H1 (cell line): ENCODE results near the gene FAT2. TPM values are rescaled to one million over a fixed set of nuclear protein-coding genes. Genes with fewer than 3 reads are reported as not detected.

Experiments used
- CTCF ChIA-PET: fragments of 300-600 bp; sonication (Branson Sonifier 250); formaldehyde crosslinking; loops from one replicate; lab custom pipeline; 2021; ENCODE audit not compliant: partially characterized antibody; lab: Charles Lee
- POLR2A ChIA-PET: fragments of 300-600 bp; sonication (Branson Sonifier 250); formaldehyde crosslinking; loops from one replicate; lab custom pipeline; 2021; ENCODE audit warnings: inconsistent platforms; ENCODE audit not compliant: partially characterized antibody; lab: Charles Lee
- DNase-seq, 2 experiments: peaks; one replicate each; pipeline versions ENCODE4 v3.0.0 to v3.0.0-alpha.2; 2010 to 2022; ENCODE audit warnings: low spot score in 2 of 2, low read depth in 1 of 2, mixed read lengths in 1 of 2
- FAIRE-seq: peaks from 2 replicates; lab custom pipeline; 2011; peaks lifted over from hg19 to GRCh38; lab: Jason Lieb, UNC
- H2AFZ ChIP-seq: 2 replicates; pipeline ENCODE4 v1.8.1; 2012; ENCODE audit warnings: low read length, inconsistent platforms
- H2AK5ac ChIP-seq: 2 replicates; pipeline ENCODE4 v1.6.1; 2013; ENCODE audit warnings: low read depth, low read length
- H2BK120ac ChIP-seq: replicated peaks from 2 replicates; pipeline ENCODE3; 2013; ENCODE audit warnings: low read depth, low read length, inconsistent platforms
- H2BK12ac ChIP-seq: 2 replicates; pipeline ENCODE4 v1.6.1; 2013; ENCODE audit warnings: low read depth, low read length
- H2BK15ac ChIP-seq: 2 replicates; pipeline ENCODE4 v1.6.1; 2013; ENCODE audit warnings: low read length
- H2BK20ac ChIP-seq: 2 replicates; pipeline ENCODE4 v1.6.1; 2013; ENCODE audit warnings: low read length
- H2BK5ac ChIP-seq: 2 replicates; pipeline ENCODE4 v1.6.1; 2013; ENCODE audit warnings: low read depth, low read length
- H3K14ac ChIP-seq: 2 replicates; pipeline ENCODE4 v1.6.1; 2013; ENCODE audit warnings: inconsistent platforms; ENCODE audit not compliant: insufficient read length
- H3K18ac ChIP-seq: 2 replicates; pipeline ENCODE4 v1.6.1; 2013; ENCODE audit warnings: low read length; ENCODE audit errors: extremely low read depth
- H3K23ac ChIP-seq: 2 replicates; pipeline ENCODE4 v1.6.1; 2013; ENCODE audit warnings: inconsistent platforms; ENCODE audit not compliant: insufficient read length
- H3K23me2 ChIP-seq: 2 replicates; pipeline ENCODE4 v1.6.1; 2013; ENCODE audit warnings: low read depth, low read length
- H3K27ac ChIP-seq: 2 replicates; pipeline ENCODE4 v1.6.1; 2011; ENCODE audit warnings: low read depth, low read length, inconsistent platforms
- H3K27me3 ChIP-seq, 4 experiments: replicated peaks in 1 of 4; 1 replicate in 1 of 4; 2 replicates in 3 of 4; pipeline versions ENCODE4 v1.6.1 to v1.8.1; 2011 to 2013; ENCODE audit warnings: low read length in 3 of 4, mild to moderate bottlenecking in 3 of 4, inconsistent platforms in 2 of 4, mixed read lengths in 2 of 4, moderate library complexity in 1 of 4; ENCODE audit not compliant: control insufficient read depth in 3 of 4, insufficient read depth in 3 of 4; ENCODE audit errors: extremely low read depth in 1 of 4
- H3K36me3 ChIP-seq, 4 experiments: 2 replicates each; pipeline versions ENCODE4 v1.6.1 to v1.8.1; 2011 to 2013; ENCODE audit warnings: mild to moderate bottlenecking in 4 of 4, low read length in 3 of 4, moderate library complexity in 2 of 4, control low read depth in 1 of 4, inconsistent platforms in 1 of 4; ENCODE audit not compliant: insufficient read depth in 4 of 4, control insufficient read depth in 2 of 4
- H3K4ac ChIP-seq: replicated peaks from 2 replicates; pipeline ENCODE3; 2013; ENCODE audit warnings: low read length, low read depth, mixed read lengths, inconsistent platforms; ENCODE audit not compliant: insufficient read length
- H3K4me1 ChIP-seq, 4 experiments: replicated peaks in 1 of 4; 1 replicate in 1 of 4; 2 replicates in 3 of 4; pipeline versions ENCODE4 v1.6.1 to v1.8.1; 2011 to 2013; ENCODE audit warnings: low read length in 3 of 4, inconsistent platforms in 2 of 4, mixed read lengths in 1 of 4; ENCODE audit not compliant: insufficient read depth in 4 of 4, control insufficient read depth in 3 of 4
- H3K4me2 ChIP-seq, 2 experiments: 2 replicates each; pipeline versions ENCODE4 v1.6.1 to v1.8.1; 2011 to 2013; ENCODE audit warnings: low read depth in 2 of 2, low read length in 2 of 2, control low read depth in 1 of 2, inconsistent platforms in 1 of 2, mild to moderate bottlenecking in 1 of 2; ENCODE audit not compliant: insufficient read depth in 1 of 2
- H3K4me3 ChIP-seq, 4 experiments: fragments of 200-600, 300-600 bp in 1 of 4; sonication (generic), shearing (Covaris generic), sonication (Bioruptor Twin) in 1 of 4; 2 replicates each; pipeline versions ENCODE4 v1.5.1 to v1.8.1; 2011 to 2016; ENCODE audit warnings: low read length in 4 of 4, low read depth in 3 of 4, control low read depth in 2 of 4, inconsistent platforms in 2 of 4, mild to moderate bottlenecking in 2 of 4, mixed read lengths in 1 of 4, moderate library complexity in 1 of 4; ENCODE audit not compliant: insufficient read depth in 2 of 4; ENCODE audit errors: extremely low read depth in 1 of 4
- H3K56ac ChIP-seq: replicated peaks from 2 replicates; pipeline ENCODE3; 2013; ENCODE audit warnings: low read depth, mild to moderate bottlenecking, mixed read lengths, low read length, inconsistent platforms; ENCODE audit not compliant: insufficient read length
- H3K79me1 ChIP-seq: 2 replicates; pipeline ENCODE4 v1.6.1; 2013; ENCODE audit warnings: low read depth, low read length, control low read depth
- H3K79me2 ChIP-seq, 2 experiments: 2 replicates each; pipeline versions ENCODE4 v1.6.1 to v1.8.1; 2012 to 2013; ENCODE audit warnings: low read length in 2 of 2, mild to moderate bottlenecking in 2 of 2, inconsistent platforms in 1 of 2; ENCODE audit not compliant: insufficient read depth in 2 of 2, control insufficient read depth in 1 of 2
- H3K9ac ChIP-seq, 4 experiments: replicated peaks in 1 of 4; 1 replicate in 1 of 4; 2 replicates in 3 of 4; pipeline versions ENCODE4 v1.6.1 to v1.8.1; 2011 to 2013; ENCODE audit warnings: low read depth in 3 of 4, low read length in 3 of 4, control low read depth in 2 of 4, mild to moderate bottlenecking in 2 of 4, moderate library complexity in 2 of 4, inconsistent platforms in 1 of 4; ENCODE audit errors: extremely low read depth in 1 of 4
- H3K9me3 ChIP-seq, 2 experiments: 2 replicates each; pipeline versions ENCODE4 v1.6.1 to v1.8.1; 2012 to 2013; ENCODE audit warnings: mild to moderate bottlenecking in 2 of 2, moderate library complexity in 2 of 2, control low read depth in 1 of 2, inconsistent platforms in 1 of 2, low read depth in 1 of 2, low read length in 1 of 2, mixed read lengths in 1 of 2; ENCODE audit not compliant: insufficient read depth in 2 of 2
- H4K20me1 ChIP-seq, 2 experiments: replicated peaks in 1 of 2; 2 replicates each; pipeline versions ENCODE3 to v1.8.1; 2011 to 2013; ENCODE audit warnings: inconsistent platforms in 2 of 2, low read length in 2 of 2, mild to moderate bottlenecking in 1 of 2; ENCODE audit not compliant: insufficient read depth in 2 of 2, control insufficient read depth in 1 of 2
- H4K5ac ChIP-seq: 2 replicates; pipeline ENCODE4 v1.6.1; 2013; ENCODE audit warnings: low read length, low read depth, mixed read lengths, inconsistent platforms; ENCODE audit not compliant: insufficient read length
- H4K8ac ChIP-seq: 2 replicates; pipeline ENCODE4 v1.8.0; 2013; ENCODE audit warnings: mild to moderate bottlenecking, moderate library complexity, low read length, inconsistent platforms; ENCODE audit not compliant: insufficient read depth; ENCODE audit errors: extremely low read depth
- H4K91ac ChIP-seq: replicated peaks from 2 replicates; pipeline ENCODE3; 2013; ENCODE audit warnings: low read length, mixed read lengths, inconsistent platforms; ENCODE audit not compliant: insufficient read length
- CHD1 ChIP-seq: IDR thresholded peaks from 2 replicates; pipeline ENCODE4 v1.6.1; 2012; ENCODE audit warnings: low read depth, low read length, improper control_type of control experiment
- EZH2 ChIP-seq: fragments of 200-600 bp; sonication (generic); IDR thresholded peaks from 2 replicates; pipeline ENCODE4 v1.7.1; 2012; ENCODE audit warnings: low read depth, mild to moderate bottlenecking, moderate library complexity, low read length, inconsistent platforms; ENCODE audit not compliant: severe bottlenecking
- FOSL1 ChIP-seq: IDR thresholded peaks from 2 replicates; pipeline ENCODE4 v1.6.1; 2011; ENCODE audit warnings: mild to moderate bottlenecking, low read depth, low read length, moderate library complexity; ENCODE audit not compliant: insufficient read depth
- MAX ChIP-seq: IDR thresholded peaks from 2 replicates; pipeline ENCODE4 v1.6.1; 2012; ENCODE audit warnings: inconsistent platforms
- SAP30 ChIP-seq: fragments of 300-600 bp; sonication (generic); IDR thresholded peaks from 2 replicates; pipeline ENCODE4 v1.7.1; 2012; ENCODE audit warnings: low read length, moderate library complexity, mild to moderate bottlenecking, inconsistent platforms; ENCODE audit not compliant: insufficient read depth, insufficient replicate concordance
- SIRT6 ChIP-seq: IDR thresholded peaks from one replicate; pipeline ENCODE4 v1.7.1; 2012; ENCODE audit warnings: low read length, inconsistent platforms
- SRF ChIP-seq: IDR thresholded peaks from 2 replicates; pipeline ENCODE4 v1.6.1; 2011; ENCODE audit warnings: mild to moderate bottlenecking, low read depth, low read length, moderate library complexity
- WGBS, 2 experiments: shearing (Covaris generic) in 1 of 2; methylation state at CpG; one replicate each; pipeline versions ENCODE4 v1.1.6 to v1.1.7; 2013 to 2015; ENCODE audit warnings: low lambda C conversion rate in 2 of 2, mixed read lengths in 2 of 2, inconsistent platforms in 1 of 2, low coverage in 1 of 2, missing lambda C conversion rate in 1 of 2; ENCODE audit not compliant: insufficient replicate concordance in 2 of 2, insufficient coverage in 1 of 2, insufficient read length in 1 of 2; ENCODE audit errors: extremely low coverage in 1 of 2, missing lambda C conversion rate in 1 of 2; 5-methylcytosine and 5-hydroxymethylcytosine counted together
- polyA plus RNA-seq, 7 experiments: library from polyadenylated mRNA; depleted of rRNA in 3 of 7; stranded (reverse) in 5 of 7; unstranded in 2 of 7; fragments of >200 nt in 5 of 7; fragments of 200-250 nt in 2 of 7; gene quantifications; 1 replicate in 5 of 7; 2 replicates in 1 of 7; 4 replicates in 1 of 7; pipeline versions ENCODE4 v1.2.1 to v1.2.3, GENCODE V29; 2011 to 2013; ENCODE audit warnings: missing spikeins in 2 of 7, mixed read lengths in 2 of 7
- total RNA-seq: library from RNA; stranded (reverse); fragmentation: NEBNext Ultra II Directional; extraction: Animal tissue kit (Norgen Biotek cat#: 25700); gene quantifications from 2 replicates; pipeline ENCODE4 v1.2.1, GENCODE V29; 2021

FAT2 gene
- total and polyA plus RNA-seq, 2 of the 8 experiments (the other 6 are each of a cell fraction or from before 2014, with no cell fraction given) = 0.12 to 0.30 TPM

- no peak for DNase-seq
- Histone ChIP-seq H3K27me3 (no peaks in the 10 kb centered on the region), H3K79me2 (no peaks in the 10 kb centered on the region), H3K14ac (no peak overlapping the region), H3K4me2 (no peak overlapping the region), H4K8ac (no peak overlapping the region), H2BK12ac (no peak overlapping the region; the same call in 1 of the 2 replicates), H4K20me1 (peaks cover 0 to 3% of the 10 kb centered on the region in 2 experiments), H3K36me3 (no peaks in the 10 kb centered on the region), H3K79me1 (no peaks in the 10 kb centered on the region), H2AK5ac (no peak overlapping the region), H3K23ac (no peak overlapping the region), H2BK120ac (no peak overlapping the region), H2BK20ac (no peak overlapping the region), H2BK5ac (no peak overlapping the region), H3K9ac (no peak overlapping the region), H3K4me1 (0 out of 7 replicates have a peak, but pooled peaks cover 0 to 3% (median 0%) of the 10 kb centered on the region in 4 experiments), H3K18ac (no peak overlapping the region), H4K91ac (no peak overlapping the region), H3K4ac (no peak overlapping the region), H4K5ac (no peak overlapping the region), H3K27ac (no peak overlapping the region), H2BK15ac (no peak overlapping the region), H3K56ac (no peak overlapping the region), H3K4me3 (no peak overlapping the region), H3K23me2 (peaks cover 5% of the 10 kb centered on the region; the same call in 1 of the 2 replicates), H2AFZ (no peak overlapping the region), H3K9me3 (no peaks in the 10 kb centered on the region)
- TF ChIP-seq FOSL1 = no peak
- TF ChIP-seq SAP30 = no peak
- no peak for TF ChIP-seq MAX
- no peak for TF ChIP-seq CHD1
- TF ChIP-seq SRF = no peak
- TF ChIP-seq SIRT6 = no peak
- TF ChIP-seq EZH2 = no peak
- POLR2A ChIA-PET = interaction anchor here (0.8 kb wide), 1 partner anchor 9 kb away, joined by 3 read pairs; no protein-coding TSS in a partner anchor
- WGBS, 2 experiments = 93% methylated on average over 8 of the region's 8 CpGs; no CpG with 5 or more reads in 1 of the 2 experiments
- no peak for FAIRE-seq
- CTCF ChIA-PET = interaction anchor here (0.9 to 2.7 kb wide), 7 partner anchors 10 to 130 kb away, joined by 3 to 11 read pairs (median 4); no protein-coding TSS in a partner anchor
Observed at GRCh38 chr5:151611127-151611775, 20.1 kb upstream of the FAT2 start.
